HG03095 (cell line): ENCODE data around the gene FHIT.
"Not testable (repeated sequence)": the region's sequence is repeated elsewhere in the genome, so short reads cannot be mapped to it uniquely, and the experiment has no call there.

Source experiments
- ATAC-seq: cut with Tn5 transposase; IDR thresholded peaks from one replicate; pipeline ENCODE4 v1.9.1; 2021; ENCODE audit warnings: moderate library complexity; ENCODE audit not compliant: unreplicated experiment

Gene FHIT

DNA sequence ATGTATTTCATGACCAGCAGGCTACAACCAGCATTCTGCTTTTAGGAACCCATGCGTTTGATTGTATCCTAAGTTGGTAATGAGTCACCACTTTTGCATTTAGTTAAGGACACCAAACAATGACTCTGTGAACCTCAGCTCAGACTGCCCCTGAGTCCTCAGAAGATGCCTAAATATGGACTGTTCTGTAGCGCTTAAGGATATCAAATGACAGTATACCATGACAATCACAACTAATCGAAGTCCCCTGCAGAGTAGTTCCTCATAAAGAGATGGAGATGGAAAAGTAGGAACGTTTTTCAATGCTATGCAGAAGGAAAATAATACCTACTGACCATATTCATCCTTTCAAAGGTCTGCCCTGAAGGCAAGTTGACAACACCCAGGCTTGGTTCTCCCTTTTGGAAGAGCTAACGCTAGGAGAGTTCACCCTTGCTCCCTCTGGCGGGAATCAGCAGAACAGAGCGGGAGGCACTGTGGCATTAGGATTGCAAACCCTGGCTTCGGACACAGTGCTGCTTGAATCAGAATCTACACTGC, 508.6 kb downstream of the FHIT start:
- ATAC-seq, result no peak

- no peak for ATAC-seq
These were observed 513.4 kb downstream of the FHIT start for GRCh38 chr3:60737633-60738399.

DNA sequence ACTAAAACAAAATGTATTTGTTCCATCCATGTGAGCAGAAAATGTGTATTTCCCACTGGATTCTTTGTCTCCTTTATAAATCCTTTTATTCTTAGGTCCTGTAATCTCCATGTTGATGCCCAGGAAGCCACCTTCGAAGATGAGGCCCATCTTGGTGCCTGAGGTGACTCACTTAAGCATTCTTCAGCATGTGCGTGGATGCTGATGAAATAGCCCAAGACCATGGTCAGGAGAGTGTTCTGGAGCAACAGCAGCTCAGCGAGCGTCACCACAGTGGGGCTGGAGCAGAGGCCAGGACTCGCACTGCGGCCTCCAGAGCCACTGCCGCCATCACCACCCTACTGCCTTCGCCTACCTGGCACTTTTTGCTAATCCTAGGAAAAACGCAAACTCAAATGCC, 520.9 kb downstream of the FHIT start:
- ATAC-seq, result no peak

DNA sequence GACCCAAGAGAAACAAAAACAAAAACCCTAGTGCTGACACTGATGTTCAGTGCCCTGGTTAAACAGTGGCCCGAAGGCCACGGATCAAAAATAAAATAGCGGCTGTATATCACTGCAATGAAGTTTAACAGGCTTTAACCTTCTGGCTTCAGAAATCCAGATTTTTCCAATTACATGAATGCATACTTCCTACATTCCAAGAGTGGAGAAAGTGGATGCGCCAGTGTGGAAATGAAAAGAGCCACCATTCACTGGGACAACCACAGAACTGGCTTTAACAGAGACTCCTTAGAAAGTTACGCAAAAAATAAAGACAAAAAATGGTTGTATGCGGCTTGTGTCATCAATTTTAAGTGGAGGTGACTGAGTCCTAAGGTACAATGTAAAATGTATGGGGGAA, 522.2 kb downstream of the FHIT start:
- ATAC-seq, result no peak

GRCh38 chr3:60728006-60728405, 523.2 kb downstream of the FHIT start:
- ATAC-seq, result no peak

- no peak for ATAC-seq
These were observed 530.5 kb downstream of the FHIT start for GRCh38 chr3:60720736-60721135.

GRCh38 chr3:60716573-60716972, 534.7 kb downstream of the FHIT start:
- no peak for ATAC-seq

DNA sequence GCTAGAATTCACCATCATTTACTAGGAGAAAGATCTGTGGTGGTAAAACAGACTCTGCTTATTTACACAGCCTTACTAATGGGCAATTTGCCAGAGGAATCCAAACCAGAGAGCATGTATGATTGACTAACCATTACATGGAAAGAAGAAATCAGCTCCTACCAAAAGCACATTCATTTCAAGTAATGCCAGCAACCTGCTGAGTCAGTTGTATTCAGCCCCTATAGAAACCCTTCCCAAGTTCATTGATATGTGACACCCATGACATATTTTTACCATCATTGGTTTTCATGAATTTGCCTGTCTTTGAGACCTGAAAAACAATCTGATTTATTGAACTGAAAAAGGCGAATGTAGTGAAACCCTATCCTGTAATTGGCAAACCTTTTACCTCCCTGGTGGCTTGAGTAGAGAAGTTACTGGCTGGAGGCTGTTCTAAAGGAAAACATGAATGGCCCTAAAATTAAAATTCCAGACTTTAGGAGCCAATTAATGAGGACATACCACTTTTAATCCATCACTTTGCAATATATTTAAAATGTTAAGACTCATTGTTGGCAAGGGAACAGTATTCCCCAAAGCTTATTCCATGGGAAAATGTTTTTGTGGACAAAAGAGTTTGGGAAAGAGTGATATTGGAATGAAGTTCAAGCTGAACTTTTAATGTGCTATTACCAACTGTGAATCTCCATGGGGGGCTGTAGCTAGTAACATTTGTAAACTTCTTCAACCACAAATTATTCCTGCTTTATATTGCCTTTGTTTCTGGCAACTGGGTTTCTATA, 542.9 kb downstream of the FHIT start:
- ATAC-seq, result no peak

- ATAC-seq, result no peak
These were observed 543.7 kb downstream of the FHIT start for GRCh38 chr3:60707452-60708020.

DNA sequence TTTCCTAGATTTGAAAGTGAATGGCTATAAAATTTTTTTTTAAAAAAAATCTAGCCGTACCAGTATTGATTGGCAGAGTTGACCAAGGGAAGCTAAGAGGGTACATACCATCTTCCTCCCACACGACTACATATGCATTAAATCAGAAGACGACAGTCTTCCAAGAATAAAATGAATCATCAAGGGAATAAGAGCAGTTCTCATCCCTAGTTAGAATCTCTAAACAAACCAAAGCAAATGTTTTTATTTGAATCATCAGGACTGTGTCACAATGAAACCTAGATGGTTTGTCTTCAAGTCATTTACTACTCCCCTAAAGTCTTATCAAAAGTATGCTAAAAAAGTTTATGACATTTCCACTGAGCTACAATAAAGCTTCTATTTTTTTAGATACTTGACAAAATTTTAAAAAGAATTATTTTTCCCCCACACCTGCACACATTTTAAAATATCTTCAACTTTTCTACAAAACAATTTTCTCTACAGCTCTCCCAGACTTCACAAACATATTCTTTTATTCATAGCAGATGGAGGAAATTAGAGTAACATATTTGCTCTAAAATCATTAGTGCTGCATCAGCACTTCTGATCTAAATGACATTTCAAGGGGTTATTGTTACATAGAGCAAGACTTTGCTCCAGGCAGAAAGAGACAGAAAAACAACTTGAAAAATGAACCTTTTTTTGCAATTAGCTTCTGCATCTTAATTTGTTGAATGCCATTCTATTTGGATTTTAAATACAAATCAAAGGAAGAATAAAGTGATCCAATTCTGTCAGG, 547.1 kb downstream of the FHIT start:
- no peak for ATAC-seq

DNA sequence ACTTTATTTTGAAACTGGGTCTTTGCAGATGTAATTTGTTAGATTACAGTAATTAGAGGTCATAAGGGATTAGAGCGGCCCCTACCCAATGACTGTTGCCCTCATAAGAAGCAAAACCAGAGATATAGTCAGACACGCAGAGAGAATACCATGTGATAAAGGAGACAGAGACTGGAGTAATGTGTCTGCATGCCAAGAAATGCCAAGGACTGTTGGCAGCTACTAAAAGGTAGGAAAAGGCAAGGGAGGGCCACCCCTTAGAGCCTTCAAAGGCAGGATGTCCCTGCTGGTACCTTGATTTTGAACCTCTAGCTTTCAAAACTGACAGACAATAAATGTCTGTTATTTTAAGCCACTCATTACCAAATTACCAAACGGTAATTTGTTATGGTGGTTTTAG, 548.2 kb downstream of the FHIT start:
- ATAC-seq, result no peak

DNA sequence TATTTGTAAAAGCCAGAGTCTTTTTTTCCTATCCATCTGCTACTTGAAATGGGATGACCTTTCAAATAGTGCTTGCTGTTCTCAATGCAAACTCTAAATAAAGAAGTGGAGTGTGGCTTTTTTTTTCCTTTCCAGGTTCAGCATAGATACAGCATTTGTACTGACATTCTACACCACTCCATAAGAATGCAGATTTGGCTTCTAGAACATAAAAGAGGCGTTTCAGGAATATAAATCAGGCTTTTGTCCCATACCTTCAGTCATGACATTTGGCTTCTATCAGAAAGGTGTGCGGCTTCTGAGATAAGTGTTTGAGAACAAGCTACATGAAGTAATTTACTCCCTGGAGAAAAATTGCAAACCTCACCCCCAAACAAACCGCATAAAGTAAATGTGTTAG, 553.1 kb downstream of the FHIT start:
- ATAC-seq, result no peak

GRCh38 chr3:60697132-60697531, 554.1 kb downstream of the FHIT start:
- ATAC-seq, result no peak

- ATAC-seq, result no peak
These were observed 554.7 kb downstream of the FHIT start for GRCh38 chr3:60696428-60697125.

DNA sequence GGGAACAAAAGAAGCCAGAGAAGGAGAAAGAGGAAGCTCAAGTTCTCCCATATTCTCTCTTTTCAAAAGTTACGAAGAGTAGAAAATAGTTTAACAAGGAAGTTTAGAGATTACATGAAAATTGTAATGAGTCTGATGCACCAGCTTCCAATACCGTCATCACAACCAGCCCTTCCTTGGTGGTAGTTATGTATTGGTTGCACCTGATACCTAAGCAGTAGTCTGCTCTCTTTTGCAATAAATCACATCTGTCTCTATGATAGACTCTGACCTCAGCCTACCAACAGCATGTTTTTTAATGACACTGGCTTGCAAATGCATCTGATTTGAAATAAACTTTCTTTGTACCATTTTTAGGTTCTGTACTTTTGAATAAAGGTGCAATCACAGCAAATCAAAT, 575.8 kb downstream of the FHIT start:
- ATAC-seq, result no peak

- no peak for ATAC-seq
These were observed 576.4 kb downstream of the FHIT start for GRCh38 chr3:60674870-60675269.

DNA sequence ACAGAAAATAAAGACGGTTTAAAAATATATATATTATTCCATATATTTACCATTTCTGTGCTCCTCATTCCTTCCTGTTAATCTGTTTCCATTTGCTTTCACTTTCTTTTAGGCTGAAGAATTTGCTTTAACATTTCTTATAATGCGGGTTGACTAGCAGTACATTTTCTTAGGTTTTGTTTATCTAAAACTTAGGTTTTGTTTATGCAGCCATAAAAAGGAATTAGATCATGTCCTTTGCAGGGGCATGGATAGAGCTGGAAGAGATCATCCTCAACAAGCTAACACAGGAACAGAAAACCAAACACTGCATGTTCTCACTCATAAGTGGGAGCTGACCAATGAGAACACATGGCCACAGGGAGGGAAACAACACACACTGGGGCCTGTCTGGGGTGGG, 578.1 kb downstream of the FHIT start:
- no peak for ATAC-seq

DNA sequence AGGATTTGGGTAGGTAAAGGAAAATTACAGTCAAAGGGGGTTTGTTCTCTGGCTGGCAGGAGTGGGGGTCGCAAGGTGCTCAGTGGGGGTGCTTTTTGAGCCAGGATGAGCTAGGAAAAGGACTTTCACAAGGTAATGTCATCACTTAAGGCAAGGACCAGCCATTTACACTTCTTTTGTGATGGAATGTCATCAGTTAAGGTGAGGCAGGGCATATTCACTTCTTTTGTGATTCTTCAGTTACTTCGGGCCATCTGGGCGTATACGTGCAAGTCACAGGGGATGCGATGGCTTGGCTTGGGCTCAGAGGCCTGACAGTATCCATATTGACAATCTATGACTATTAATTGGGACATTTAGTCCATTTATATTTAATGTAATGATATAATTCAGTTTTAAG, 578.9 kb downstream of the FHIT start:
- ATAC-seq, result not testable (repeated sequence)

DNA sequence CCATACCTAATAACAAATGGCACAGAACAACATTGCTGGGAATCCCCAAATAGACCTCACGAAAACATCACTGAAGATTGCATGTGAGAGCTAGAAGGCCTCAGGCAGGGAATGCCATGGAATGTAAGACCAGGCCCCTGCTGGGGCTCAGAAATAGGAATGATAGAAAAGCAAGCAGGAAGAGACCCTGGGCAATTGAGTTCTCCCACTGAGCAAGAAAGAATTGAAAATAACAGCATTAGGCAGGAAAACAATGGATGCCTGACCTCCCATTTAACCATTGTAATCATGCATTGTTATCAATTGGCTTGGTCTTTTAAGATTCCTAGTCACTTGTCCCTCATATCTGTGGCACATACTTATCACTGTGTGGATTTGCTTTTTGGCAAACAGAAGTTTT, 581.6 kb downstream of the FHIT start:
- ATAC-seq, result no peak

- no peak for ATAC-seq
These were observed 591.2 kb downstream of the FHIT start for GRCh38 chr3:60660026-60660425.
